ENCODE measurements around the gene TMPRSS11E. TPM values are rescaled to one million over a fixed set of nuclear protein-coding genes. Genes with fewer than 3 reads are reported as not detected.
"Not testable (repeated sequence)": the region's sequence is repeated elsewhere in the genome, so short reads cannot be mapped to it uniquely, and the experiment has no call there.

The TMPRSS11E gene
- polyA plus RNA-seq, 3 donors, result not detected

DNA sequence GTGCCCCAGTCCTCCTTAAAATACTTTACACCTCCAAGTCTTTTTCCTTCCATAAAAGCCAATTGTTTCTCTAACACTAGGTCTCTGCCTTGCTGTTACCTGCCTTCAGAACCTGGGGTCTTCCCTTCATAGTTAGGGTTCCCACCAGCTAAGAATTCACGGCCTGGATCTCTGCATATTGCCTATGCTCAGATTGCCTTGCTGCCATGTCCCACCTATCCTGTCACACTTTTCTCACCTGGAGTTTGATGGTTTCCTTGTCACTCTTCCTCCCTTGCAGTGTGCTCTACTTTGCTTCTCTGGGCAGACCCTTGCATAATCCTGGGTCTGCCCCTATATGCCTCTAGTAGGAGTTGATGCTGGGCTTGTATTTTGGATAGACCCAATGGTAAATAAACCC lies 36.6 kb upstream of the TMPRSS11E start:
- H3K27me3 Mint-ChIP-seq (ENCODE audit: low read depth in 3 of 3), result peaks cover 0 to 3% (median 0%) of the 10 kb centered on the region in 3 donors
- Histone ChIP-seq H3K4me2 (replicated peaks; ENCODE audit: extremely low read depth, low read length, poor library complexity, severe bottlenecking) (no peak overlapping the region), H3K4me1 (ENCODE audit: control insufficient read depth in 1 of 2, insufficient read depth in 2 of 2, low read length in 2 of 2) (no peaks in the 10 kb centered on the region), H4K20me1 (ENCODE audit: insufficient read depth, low read length) (no peaks in the 10 kb centered on the region), H3K4me3 (replicated peaks in 1 of 3; ENCODE audit: low read depth in 2 of 3, low read length in 3 of 3) (no peak overlapping the region), H3K27ac (ENCODE audit: low read depth in 1 of 2, low read length in 2 of 2) (no peak overlapping the region), H2AFZ (ENCODE audit: insufficient read depth, low read depth, low read length, poor library complexity, severe bottlenecking) (no peak overlapping the region), H3K9ac (ENCODE audit: insufficient read depth, low read length, poor library complexity, severe bottlenecking) (no peak overlapping the region), H3K27me3 (ENCODE audit: control insufficient read depth in 2 of 2, insufficient read depth in 2 of 2, low read length in 2 of 2) (no peaks in the 10 kb centered on the region), H3K9me3 (replicated peaks in 1 of 2; ENCODE audit: control insufficient read depth in 1 of 2, insufficient read depth in 1 of 2, low read length in 2 of 2) (peaks cover 0 to 3% of the 10 kb centered on the region in 2 donors), H3K36me3 (replicated peaks in 1 of 2; ENCODE audit: control insufficient read depth in 1 of 2, insufficient read depth in 2 of 2, low read length in 2 of 2) (no peaks in the 10 kb centered on the region), H3K79me2 (ENCODE audit: insufficient read depth, low read length) (no peaks in the 10 kb centered on the region)
- no peak overlapping the region for H3K27ac Mint-ChIP-seq
- no peaks in the 10 kb centered on the region for H3K36me3 Mint-ChIP-seq
- H3K9me3 Mint-ChIP-seq, result peaks cover 3 to 9% (median 6%) of the 10 kb centered on the region in 7 donors
- H3K4me1 Mint-ChIP-seq, result no peaks in the 10 kb centered on the region
- DNase-seq, result no peak
- TF ChIP-seq, protein P1, sequence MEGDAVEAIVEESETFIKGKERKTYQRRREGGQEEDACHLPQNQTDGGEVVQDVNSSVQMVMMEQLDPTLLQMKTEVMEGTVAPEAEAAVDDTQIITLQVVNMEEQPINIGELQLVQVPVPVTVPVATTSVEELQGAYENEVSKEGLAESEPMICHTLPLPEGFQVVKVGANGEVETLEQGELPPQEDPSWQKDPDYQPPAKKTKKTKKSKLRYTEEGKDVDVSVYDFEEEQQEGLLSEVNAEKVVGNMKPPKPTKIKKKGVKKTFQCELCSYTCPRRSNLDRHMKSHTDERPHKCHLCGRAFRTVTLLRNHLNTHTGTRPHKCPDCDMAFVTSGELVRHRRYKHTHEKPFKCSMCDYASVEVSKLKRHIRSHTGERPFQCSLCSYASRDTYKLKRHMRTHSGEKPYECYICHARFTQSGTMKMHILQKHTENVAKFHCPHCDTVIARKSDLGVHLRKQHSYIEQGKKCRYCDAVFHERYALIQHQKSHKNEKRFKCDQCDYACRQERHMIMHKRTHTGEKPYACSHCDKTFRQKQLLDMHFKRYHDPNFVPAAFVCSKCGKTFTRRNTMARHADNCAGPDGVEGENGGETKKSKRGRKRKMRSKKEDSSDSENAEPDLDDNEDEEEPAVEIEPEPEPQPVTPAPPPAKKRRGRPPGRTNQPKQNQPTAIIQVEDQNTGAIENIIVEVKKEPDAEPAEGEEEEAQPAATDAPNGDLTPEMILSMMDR (IDR thresholded peaks at IDR 0.05), result no peak
- no peak overlapping the region for H3K4me3 Mint-ChIP-seq
- intact Hi-C loops (cut with micrococcal nuclease), result no loop called here
- 71% methylated on average over 1 of the region's 1 CpG for WGBS (ENCODE audit: insufficient coverage)

DNA sequence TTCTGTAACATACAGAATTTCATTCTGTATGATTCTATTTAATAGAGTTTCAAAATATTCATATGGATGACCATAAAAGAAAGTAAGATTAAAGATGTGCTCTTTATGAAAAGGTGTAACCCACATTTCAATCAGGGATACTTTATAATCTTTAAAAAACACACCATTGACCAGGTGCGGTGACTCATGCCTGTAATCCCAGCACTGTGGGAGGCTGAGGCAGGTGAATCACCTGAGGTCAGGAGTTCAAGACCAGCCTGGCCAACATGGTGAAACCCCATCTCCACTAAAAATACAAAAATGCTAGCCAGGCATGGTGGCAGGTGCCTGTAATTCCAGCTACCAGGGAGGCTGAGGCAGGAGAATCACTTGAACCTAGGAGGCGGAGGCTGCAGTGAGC lies 35.2 kb upstream of the TMPRSS11E start:
- H3K9me3 Mint-ChIP-seq; H3K4me1 ChIP-seq (ENCODE audit: control insufficient read depth in 1 of 2, insufficient read depth in 2 of 2, low read length in 2 of 2); H3K27me3 Mint-ChIP-seq (ENCODE audit: low read depth in 3 of 3); H3K9ac ChIP-seq (ENCODE audit: insufficient read depth, low read length, poor library complexity, severe bottlenecking); H3K27me3 ChIP-seq (ENCODE audit: control insufficient read depth in 2 of 2, insufficient read depth in 2 of 2, low read length in 2 of 2); H3K4me3 Mint-ChIP-seq; H3K79me2 ChIP-seq (ENCODE audit: insufficient read depth, low read length); H3K4me1 Mint-ChIP-seq; H3K36me3 ChIP-seq (replicated peaks in 1 of 2; ENCODE audit: control insufficient read depth in 1 of 2, insufficient read depth in 2 of 2, low read length in 2 of 2); H4K20me1 ChIP-seq (ENCODE audit: insufficient read depth, low read length); H3K36me3 Mint-ChIP-seq; H3K27ac ChIP-seq (ENCODE audit: low read depth in 1 of 2, low read length in 2 of 2); DNase-seq; intact Hi-C loops (cut with micrococcal nuclease); H3K9me3 ChIP-seq (replicated peaks in 1 of 2; ENCODE audit: control insufficient read depth in 1 of 2, insufficient read depth in 1 of 2, low read length in 2 of 2); H3K4me3 ChIP-seq (replicated peaks in 1 of 3; ENCODE audit: low read depth in 2 of 3, low read length in 3 of 3); H2AFZ ChIP-seq (ENCODE audit: insufficient read depth, low read depth, low read length, poor library complexity, severe bottlenecking); H3K27ac Mint-ChIP-seq; H3K4me2 ChIP-seq (replicated peaks; ENCODE audit: extremely low read depth, low read length, poor library complexity, severe bottlenecking): not testable (repeated sequence)
- WGBS (ENCODE audit: insufficient coverage), result no CpG with 5 or more reads among the region's 2 CpGs
